Activated CD4-positive, alpha-beta T cell treated with anti-CD3 and anti-CD28 coated beads, Interleukin-2, amount 50 U/mL, for 24 hours (primary cell): Measurements from ENCODE around the gene MAML3.
A peak's percentile ranks its signal among the peaks of the same experiment; 100 is the strongest.

Source experiments
- DNase-seq, 2 donors: peaks; one replicate each; pipeline ENCODE4 v3.0.0-alpha.2; 2020; ENCODE audit warnings: low read depth in 1 of 2, low spot score in 1 of 2

MAML3 gene

GRCh38 chr4:140127422-140127821 lies 26.6 kb downstream of the MAML3 start:
- DNase-seq, result no peak

GRCh38 chr4:140126261-140126660 lies 27.7 kb downstream of the MAML3 start:
- no peak for DNase-seq

GRCh38 chr4:140125374-140125773 lies 28.6 kb downstream of the MAML3 start:
- DNase-seq, result no peak

- no peak for DNase-seq
Measured at GRCh38 chr4:140123666-140124377, 30.2 kb downstream of the MAML3 start.

GRCh38 chr4:140122891-140123290 lies 31.1 kb downstream of the MAML3 start:
- DNase-seq, result no peak

GRCh38 chr4:140121646-140122045 lies 32.3 kb downstream of the MAML3 start:
- DNase-seq, result no peak

- no peak for DNase-seq
Measured at GRCh38 chr4:140118931-140119640, 34.9 kb downstream of the MAML3 start.

- DNase-seq, result no peak
Measured at GRCh38 chr4:140117947-140118346, 36.0 kb downstream of the MAML3 start.

- peak in 1 of 2 donors; percentile 14 for DNase-seq
Measured at GRCh38 chr4:140116442-140117104, 37.4 kb downstream of the MAML3 start.

DNA sequence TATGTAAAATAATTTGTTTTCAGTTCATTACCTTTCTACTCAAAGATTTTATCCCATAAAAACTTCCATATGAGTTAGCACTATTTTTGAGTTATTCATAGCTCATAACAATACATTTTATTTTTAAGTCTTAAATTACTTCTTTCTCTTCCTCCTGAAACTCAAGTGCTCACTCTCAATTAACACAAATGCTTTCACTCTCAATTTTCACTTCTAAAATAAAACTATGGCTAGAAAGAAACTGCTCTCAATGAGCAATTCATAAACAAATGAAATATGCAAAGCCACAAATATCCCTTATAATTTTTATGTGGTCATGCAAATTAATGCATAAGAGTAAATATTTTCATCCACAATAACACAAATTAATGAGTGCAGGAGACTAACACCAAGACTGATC lies 38.8 kb downstream of the MAML3 start:
- DNase-seq, result no peak

GRCh38 chr4:140113653-140114052 lies 40.3 kb downstream of the MAML3 start:
- no peak for DNase-seq

DNA sequence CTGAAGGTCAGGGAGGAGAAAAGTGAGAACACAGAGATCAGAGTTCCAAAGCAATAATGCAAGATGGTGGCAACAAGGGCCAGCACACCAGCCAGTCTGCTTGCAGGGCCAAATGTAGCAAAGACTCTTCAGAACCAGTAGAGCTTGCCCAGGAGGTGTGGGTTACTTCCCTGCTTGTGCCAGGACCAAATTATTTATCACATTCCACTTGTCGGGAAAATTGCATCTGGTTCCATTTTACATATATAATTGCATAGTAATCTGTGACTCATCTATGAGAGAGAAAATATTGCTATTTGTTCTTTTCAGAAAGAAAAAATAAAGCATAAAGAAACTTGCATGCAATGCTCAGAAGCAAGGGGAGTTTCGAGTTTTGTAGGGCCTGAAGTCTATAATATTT lies 41.4 kb downstream of the MAML3 start:
- no peak for DNase-seq

GRCh38 chr4:140111256-140111655 lies 42.7 kb downstream of the MAML3 start:
- no peak for DNase-seq

GRCh38 chr4:140110542-140111215 lies 43.3 kb downstream of the MAML3 start:
- no peak for DNase-seq

DNA sequence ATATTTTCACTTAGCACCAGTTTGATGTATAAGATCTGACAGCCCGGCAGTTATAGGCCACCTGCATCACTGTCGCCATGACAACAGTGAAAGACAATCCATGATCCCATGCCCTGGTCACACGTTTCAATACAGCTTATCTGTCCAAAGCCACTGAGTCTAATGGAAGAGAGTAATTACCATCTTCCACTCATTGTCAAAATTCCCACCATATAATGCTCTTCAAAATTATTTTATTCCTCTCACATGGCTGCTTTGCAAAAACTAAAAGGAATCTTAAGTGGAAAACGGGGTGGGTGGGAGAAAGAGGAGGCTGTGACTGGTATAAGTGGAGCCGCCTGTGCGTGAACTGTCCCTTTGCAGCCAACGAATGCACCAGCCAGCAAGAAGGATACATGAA lies 44.2 kb downstream of the MAML3 start:
- no peak for DNase-seq

DNA sequence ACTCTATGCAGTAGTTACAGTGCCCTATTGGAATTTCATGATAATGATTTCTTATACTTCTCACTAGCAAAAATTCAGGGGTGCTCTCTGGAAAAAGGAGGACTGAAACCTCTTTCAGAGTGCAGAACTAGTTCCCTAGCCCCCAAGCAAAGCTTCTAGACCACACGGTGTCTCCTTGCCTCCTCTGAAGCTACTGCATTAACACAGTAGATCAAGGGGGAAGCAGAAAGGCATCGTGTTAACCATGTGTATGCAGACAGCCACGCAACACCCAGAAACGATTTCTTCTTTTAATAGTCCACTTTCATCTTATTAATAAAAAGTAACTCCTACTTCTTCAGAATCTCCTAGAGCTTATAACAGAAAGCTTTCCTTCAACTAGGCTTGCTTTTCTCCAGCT lies 44.7 kb downstream of the MAML3 start:
- DNase-seq, result no peak

GRCh38 chr4:140108713-140109230 lies 45.2 kb downstream of the MAML3 start:
- no peak for DNase-seq

GRCh38 chr4:140108243-140108642 lies 45.7 kb downstream of the MAML3 start:
- no peak for DNase-seq

DNA sequence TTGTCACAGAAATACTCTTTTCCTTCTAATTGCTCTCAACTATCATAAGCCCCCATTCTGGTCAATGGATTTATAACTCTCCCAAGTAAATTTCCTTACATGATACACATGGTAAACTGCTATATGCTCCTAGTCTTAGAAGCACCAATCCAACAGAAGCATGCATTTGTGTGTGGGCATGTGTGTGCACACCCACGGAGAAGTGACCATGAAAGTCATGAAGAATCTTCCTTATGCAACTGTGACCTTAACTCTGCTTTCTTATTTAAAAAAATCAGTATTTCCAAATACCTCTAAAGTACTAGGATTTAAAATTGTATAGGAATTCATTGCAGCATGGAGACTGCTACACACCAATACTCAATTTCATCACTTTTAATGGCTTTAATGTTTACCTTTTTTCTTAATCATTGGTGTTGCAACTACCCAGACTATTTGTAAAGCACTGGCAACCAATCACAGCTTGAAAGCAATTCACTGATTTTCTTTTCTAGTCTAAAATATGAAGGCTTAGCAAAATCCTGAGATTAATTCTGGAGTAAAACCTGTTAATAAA lies 47.6 kb downstream of the MAML3 start:
- DNase-seq, result no peak

GRCh38 chr4:140105436-140105835 lies 48.5 kb downstream of the MAML3 start:
- no peak for DNase-seq

GRCh38 chr4:140103676-140104075 lies 50.3 kb downstream of the MAML3 start:
- peak in 1 of 2 donors; percentile 28 for DNase-seq
